Measurements from ENCODE around the gene PSIP1. TPM values are rescaled to one million over a fixed set of nuclear protein-coding genes. Genes with fewer than 3 reads are reported as not detected.
"Not testable (repeated sequence)": the region's sequence is repeated elsewhere in the genome, so short reads cannot be mapped to it uniquely, and the experiment has no call there.

PSIP1 gene
- polyA plus RNA-seq, 1 donor = 69.7 TPM

DNA sequence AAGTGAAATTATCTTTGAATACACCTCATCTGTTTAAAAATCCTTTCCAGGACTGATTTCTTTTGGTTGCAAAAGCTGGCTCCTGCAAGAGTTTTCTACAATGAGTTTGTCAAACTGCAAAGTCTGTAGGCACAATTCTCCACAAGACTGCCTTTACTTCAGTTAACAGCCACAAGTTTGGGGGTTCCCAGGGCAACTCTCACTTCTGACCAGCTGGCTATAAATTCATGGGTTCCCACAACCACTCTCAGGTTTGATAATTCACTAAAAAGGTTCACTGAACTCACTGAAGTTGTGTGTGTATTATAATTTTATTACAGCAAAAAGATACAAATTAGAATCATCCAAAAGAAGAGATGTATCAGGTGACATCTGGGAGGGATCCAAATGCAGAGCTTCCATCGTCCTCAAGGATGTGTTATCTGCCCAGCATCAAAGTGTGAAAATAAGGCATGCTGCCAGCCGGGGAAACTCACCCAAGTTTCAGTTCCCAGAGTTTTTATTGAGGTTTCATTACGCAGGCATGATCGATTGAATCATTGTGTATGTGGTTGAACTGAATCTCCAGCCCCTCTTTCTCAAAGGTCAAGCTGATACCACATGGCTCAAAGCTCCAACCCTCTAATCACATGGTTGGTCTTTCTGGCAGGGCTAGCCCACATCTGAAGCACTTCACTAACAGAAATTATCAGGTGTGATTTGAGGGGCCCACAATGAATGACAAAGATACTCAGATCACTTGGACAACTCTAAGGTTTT, 19.0 kb upstream of the PSIP1 start:
- Histone ChIP-seq H3K27ac (ENCODE audit: low read length) (no peak overlapping the region), H3K36me3 (ENCODE audit: control insufficient read depth, insufficient read depth, low read length) (no peaks in the 10 kb centered on the region), H3K9me3 (ENCODE audit: control insufficient read depth, low read depth, low read length) (no peaks in the 10 kb centered on the region), H3K27me3 (ENCODE audit: control insufficient read depth, insufficient read depth, low read length) (no peaks in the 10 kb centered on the region), H3K4me3 (ENCODE audit: low read length) (no peak overlapping the region), H3K4me1 (ENCODE audit: control insufficient read depth, insufficient read depth, low read length) (no peaks in the 10 kb centered on the region)
- DNase-seq = no peak
- no CpG with 5 or more reads among the region's 4 CpGs for WGBS (ENCODE audit: insufficient coverage, low lambda C conversion rate)

GRCh38 chr9:15527035-15527434, 16.3 kb upstream of the PSIP1 start:
- DNase-seq; H3K27ac ChIP-seq (ENCODE audit: low read length); H3K36me3 ChIP-seq (ENCODE audit: control insufficient read depth, insufficient read depth, low read length); H3K4me1 ChIP-seq (ENCODE audit: control insufficient read depth, insufficient read depth, low read length); H3K9me3 ChIP-seq (ENCODE audit: control insufficient read depth, low read depth, low read length); H3K27me3 ChIP-seq (ENCODE audit: control insufficient read depth, insufficient read depth, low read length); H3K4me3 ChIP-seq (ENCODE audit: low read length): not testable (repeated sequence)
- no CpG with 5 or more reads among the region's 5 CpGs for WGBS (ENCODE audit: insufficient coverage, low lambda C conversion rate)

DNA sequence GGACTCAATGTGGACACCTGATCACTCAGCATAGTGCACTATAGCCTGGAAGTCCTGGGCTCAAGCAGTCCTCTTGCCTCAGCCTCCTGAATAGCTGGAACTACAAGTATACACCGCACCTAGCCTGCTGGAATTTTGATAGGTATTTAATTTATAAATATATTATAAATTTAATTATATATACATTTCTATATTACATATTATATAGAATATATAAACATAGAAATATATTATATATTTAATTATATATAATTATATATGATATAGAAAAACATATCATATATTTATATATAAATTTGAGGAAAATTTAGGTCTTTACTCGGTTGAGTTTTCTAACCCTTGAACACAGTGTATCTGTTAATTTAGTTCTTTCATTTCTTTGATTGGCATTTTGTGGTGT, 15.2 kb upstream of the PSIP1 start:
- Histone ChIP-seq H3K27me3 (ENCODE audit: control insufficient read depth, insufficient read depth, low read length) (no peaks in the 10 kb centered on the region), H3K36me3 (ENCODE audit: control insufficient read depth, insufficient read depth, low read length) (no peaks in the 10 kb centered on the region), H3K4me3 (ENCODE audit: low read length) (no peak overlapping the region), H3K9me3 (ENCODE audit: control insufficient read depth, low read depth, low read length) (no peaks in the 10 kb centered on the region), H3K27ac (ENCODE audit: low read length) (no peak overlapping the region), H3K4me1 (ENCODE audit: control insufficient read depth, insufficient read depth, low read length) (no peaks in the 10 kb centered on the region)
- WGBS (ENCODE audit: insufficient coverage, low lambda C conversion rate) = 43% methylated on average over 1 of the region's 2 CpGs
- no peak for DNase-seq

DNA sequence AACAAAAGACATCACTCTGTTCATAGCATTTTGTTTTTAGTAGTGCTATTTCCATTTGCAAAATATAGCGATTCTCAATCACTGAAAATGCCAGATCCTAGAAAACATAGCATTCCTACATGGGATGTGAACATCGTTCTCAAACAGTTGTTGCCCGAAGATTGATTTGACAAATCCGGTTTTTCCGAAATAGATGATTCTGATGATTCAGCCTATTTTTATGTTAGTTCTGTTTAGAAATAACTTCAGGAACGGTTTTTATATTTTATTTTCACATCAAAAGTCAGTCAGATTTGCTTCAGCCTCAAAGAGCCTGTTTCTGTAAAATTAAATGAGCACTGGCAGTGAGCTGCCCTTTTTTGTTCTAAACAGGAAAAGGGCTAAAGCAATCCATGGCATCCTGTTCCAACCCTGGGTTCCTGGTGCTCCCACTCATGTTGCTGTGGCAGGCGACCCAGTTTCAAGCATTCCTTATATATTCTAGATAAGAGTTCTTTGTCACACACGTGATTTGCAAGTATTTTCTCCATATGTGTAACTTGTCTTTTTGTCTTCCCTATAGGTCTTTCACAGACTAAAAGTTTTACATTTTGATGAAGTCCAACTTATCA, 14.2 kb upstream of the PSIP1 start:
- Histone ChIP-seq H3K27me3 (ENCODE audit: control insufficient read depth, insufficient read depth, low read length) (no peaks in the 10 kb centered on the region), H3K27ac (ENCODE audit: low read length) (no peak overlapping the region), H3K9me3 (ENCODE audit: control insufficient read depth, low read depth, low read length) (no peaks in the 10 kb centered on the region), H3K4me3 (ENCODE audit: low read length) (no peak overlapping the region), H3K4me1 (ENCODE audit: control insufficient read depth, insufficient read depth, low read length) (no peaks in the 10 kb centered on the region), H3K36me3 (ENCODE audit: control insufficient read depth, insufficient read depth, low read length) (no peaks in the 10 kb centered on the region)
- 77% methylated on average over 5 of the region's 8 CpGs for WGBS (ENCODE audit: insufficient coverage, low lambda C conversion rate)
- DNase-seq = no peak

DNA sequence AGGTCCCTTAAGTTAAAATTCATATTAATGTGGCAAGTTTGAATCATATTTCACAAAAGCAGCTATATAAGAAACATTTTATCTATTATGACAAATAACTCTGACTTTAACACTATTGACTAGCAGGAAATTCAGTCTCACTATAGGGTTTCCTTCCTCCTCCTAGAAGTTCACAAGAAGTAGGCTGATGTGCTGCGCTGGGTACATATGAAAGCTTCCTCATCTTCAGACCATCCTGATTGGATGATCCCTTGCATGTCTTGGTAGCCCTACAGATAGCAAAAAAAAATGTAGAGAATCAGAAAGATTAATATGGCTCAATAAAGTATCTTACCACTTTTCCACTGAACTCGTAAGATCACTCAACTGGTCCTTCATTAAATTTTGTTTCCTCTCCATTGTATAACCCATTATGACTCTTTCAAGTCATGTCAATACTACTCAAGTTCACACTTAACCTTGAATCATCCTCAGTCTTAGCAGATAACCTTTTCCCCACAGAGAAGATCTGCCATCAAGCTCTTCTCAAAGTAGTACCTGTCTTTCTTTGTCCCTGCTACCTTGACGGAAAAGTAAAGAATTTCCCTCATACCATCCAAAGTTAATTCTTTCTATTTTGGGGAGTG, 11.5 kb upstream of the PSIP1 start:
- 94% methylated on average over 2 of the region's 3 CpGs for WGBS (ENCODE audit: insufficient coverage, low lambda C conversion rate)
- Histone ChIP-seq H3K9me3 (ENCODE audit: control insufficient read depth, low read depth, low read length) (no peaks in the 10 kb centered on the region), H3K27ac (ENCODE audit: low read length) (no peak overlapping the region), H3K36me3 (ENCODE audit: control insufficient read depth, insufficient read depth, low read length) (no peaks in the 10 kb centered on the region), H3K27me3 (ENCODE audit: control insufficient read depth, insufficient read depth, low read length) (no peaks in the 10 kb centered on the region), H3K4me1 (ENCODE audit: control insufficient read depth, insufficient read depth, low read length) (no peaks in the 10 kb centered on the region), H3K4me3 (ENCODE audit: low read length) (no peak overlapping the region)
- no peak for DNase-seq

DNA sequence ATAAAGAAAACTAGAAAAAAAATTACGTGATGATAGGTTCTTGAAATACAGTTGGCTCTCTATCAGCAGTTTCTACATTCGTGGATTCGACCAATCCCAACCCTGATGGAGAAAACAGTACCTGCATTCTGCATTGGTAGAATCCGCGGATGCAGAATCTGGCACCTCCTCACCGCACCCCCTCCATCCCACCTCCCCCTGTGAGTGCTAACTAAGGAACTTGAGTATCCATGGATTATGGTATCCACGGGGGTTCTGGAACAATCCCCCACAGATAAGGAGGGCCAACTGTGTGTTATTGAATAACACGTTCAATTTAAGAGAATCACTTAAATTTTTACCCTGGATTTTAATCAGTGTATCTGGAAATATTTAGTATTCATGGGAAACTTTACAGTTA, 10.5 kb upstream of the PSIP1 start:
- Histone ChIP-seq H3K36me3 (ENCODE audit: control insufficient read depth, insufficient read depth, low read length) (no peaks in the 10 kb centered on the region), H3K27me3 (ENCODE audit: control insufficient read depth, insufficient read depth, low read length) (no peaks in the 10 kb centered on the region), H3K27ac (ENCODE audit: low read length) (no peak overlapping the region), H3K9me3 (ENCODE audit: control insufficient read depth, low read depth, low read length) (no peaks in the 10 kb centered on the region), H3K4me3 (ENCODE audit: low read length) (no peak overlapping the region), H3K4me1 (ENCODE audit: control insufficient read depth, insufficient read depth, low read length) (no peaks in the 10 kb centered on the region)
- DNase-seq = no peak
- WGBS (ENCODE audit: insufficient coverage, low lambda C conversion rate) = no CpG with 5 or more reads among the region's 8 CpGs

DNA sequence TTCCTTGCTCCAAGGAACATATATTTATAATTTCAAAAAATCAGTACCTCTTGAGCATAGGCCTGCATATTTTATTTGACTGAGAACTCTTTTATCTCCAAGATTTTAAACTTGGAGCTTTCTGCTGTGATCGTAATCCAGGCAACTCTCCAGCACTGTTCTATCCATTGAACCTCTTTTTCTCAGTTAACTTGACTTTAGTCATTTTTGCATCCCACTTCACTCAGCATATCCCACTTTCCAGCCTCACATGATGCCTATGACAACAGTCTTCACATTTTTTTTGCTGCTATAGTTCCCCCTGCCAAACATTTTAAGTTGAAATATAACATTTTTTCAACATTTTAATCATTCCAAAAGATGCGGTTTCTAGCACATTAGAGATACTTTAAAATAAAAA, 9.1 kb upstream of the PSIP1 start:
- Histone ChIP-seq H3K9me3 (ENCODE audit: control insufficient read depth, low read depth, low read length) (no peaks in the 10 kb centered on the region), H3K27me3 (ENCODE audit: control insufficient read depth, insufficient read depth, low read length) (no peaks in the 10 kb centered on the region)

GRCh38 chr9:15513335-15513734, 2.6 kb upstream of the PSIP1 start:
- H3K36me3 ChIP-seq (ENCODE audit: control insufficient read depth, insufficient read depth, low read length) = no peaks in the 10 kb centered on the region
- WGBS (ENCODE audit: insufficient coverage, low lambda C conversion rate) = no CpG with 5 or more reads among the region's 1 CpG
- no peaks in the 10 kb centered on the region for H3K27me3 ChIP-seq (ENCODE audit: control insufficient read depth, insufficient read depth, low read length)
- no peak overlapping the region for H3K27ac ChIP-seq (ENCODE audit: low read length)
- no peak overlapping the region for H3K4me3 ChIP-seq (ENCODE audit: low read length)
- H3K9me3 ChIP-seq (ENCODE audit: control insufficient read depth, low read depth, low read length) = no peaks in the 10 kb centered on the region
- no peak for DNase-seq
- no peaks in the 10 kb centered on the region for H3K4me1 ChIP-seq (ENCODE audit: control insufficient read depth, insufficient read depth, low read length)

More for the DNA sequence above, 9.1 kb upstream of the PSIP1 start:
- DNase-seq = no peak
- Histone ChIP-seq H3K36me3 (ENCODE audit: control insufficient read depth, insufficient read depth, low read length) (no peaks in the 10 kb centered on the region), H3K4me1 (ENCODE audit: control insufficient read depth, insufficient read depth, low read length) (no peaks in the 10 kb centered on the region), H3K27ac (ENCODE audit: low read length) (no peak overlapping the region), H3K4me3 (ENCODE audit: low read length) (no peak overlapping the region)
- 86% methylated on average over 2 of the region's 2 CpGs for WGBS (ENCODE audit: insufficient coverage, low lambda C conversion rate)

DNA sequence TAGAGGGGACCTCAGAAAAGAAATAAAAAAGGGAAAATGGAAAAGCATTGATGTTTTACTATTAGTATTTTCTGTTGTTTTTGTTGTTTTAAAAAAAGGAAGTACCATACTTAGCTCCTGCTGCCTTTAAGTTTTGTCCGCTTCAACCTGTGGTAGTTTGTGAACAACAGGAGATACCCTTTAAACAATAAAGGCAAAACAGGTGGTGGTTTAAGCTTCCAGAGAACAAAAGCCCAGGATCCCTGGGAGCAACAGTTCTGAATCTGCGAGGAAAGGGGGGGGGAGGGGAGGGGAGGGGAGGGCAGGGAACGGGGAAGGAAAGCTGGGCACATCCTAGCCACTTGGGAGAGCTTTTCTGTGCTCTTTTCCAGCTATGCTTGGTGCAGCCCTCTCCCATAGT, 2.1 kb upstream of the PSIP1 start:
- no CpG with 5 or more reads among the region's 3 CpGs for WGBS (ENCODE audit: insufficient coverage, low lambda C conversion rate)
- no peak for DNase-seq
- H3K4me1 ChIP-seq (ENCODE audit: control insufficient read depth, insufficient read depth, low read length) = no peaks in the 10 kb centered on the region
- H3K27ac ChIP-seq (ENCODE audit: low read length) = no peak overlapping the region
- H3K9me3 ChIP-seq (ENCODE audit: control insufficient read depth, low read depth, low read length) = no peaks in the 10 kb centered on the region
- no peaks in the 10 kb centered on the region for H3K27me3 ChIP-seq (ENCODE audit: control insufficient read depth, insufficient read depth, low read length)
- H3K4me3 ChIP-seq (ENCODE audit: low read length) = no peak overlapping the region
- H3K36me3 ChIP-seq (ENCODE audit: control insufficient read depth, insufficient read depth, low read length) = no peaks in the 10 kb centered on the region

DNA sequence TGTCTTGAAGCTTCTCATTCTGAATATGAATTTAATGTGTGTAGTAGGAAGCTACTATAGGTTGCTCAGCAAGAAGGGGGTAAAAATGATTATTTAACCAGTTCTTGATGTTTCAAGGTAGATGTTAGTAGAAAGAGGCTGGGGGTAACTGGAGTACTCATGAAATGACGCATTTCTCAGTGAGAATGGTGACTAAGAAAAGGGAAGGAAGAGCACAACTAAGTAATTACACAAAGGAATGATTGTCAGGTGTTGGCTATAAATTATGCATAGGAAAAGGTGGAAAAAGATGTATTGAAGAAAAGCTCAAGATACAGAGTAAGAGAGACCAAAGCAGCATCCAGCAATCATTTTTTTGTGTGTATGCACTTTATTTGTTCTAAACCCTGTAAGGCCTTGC, 1.4 kb upstream of the PSIP1 start:
- Histone ChIP-seq H3K27ac (ENCODE audit: low read length) (no peak overlapping the region), H3K27me3 (ENCODE audit: control insufficient read depth, insufficient read depth, low read length) (no peaks in the 10 kb centered on the region), H3K4me3 (ENCODE audit: low read length) (no peak overlapping the region), H3K4me1 (ENCODE audit: control insufficient read depth, insufficient read depth, low read length) (no peaks in the 10 kb centered on the region), H3K36me3 (ENCODE audit: control insufficient read depth, insufficient read depth, low read length) (no peaks in the 10 kb centered on the region), H3K9me3 (ENCODE audit: control insufficient read depth, low read depth, low read length) (no peaks in the 10 kb centered on the region)
- WGBS (ENCODE audit: insufficient coverage, low lambda C conversion rate) = 100% methylated on average over 1 of the region's 1 CpG
- DNase-seq = no peak

Data from large intestine (tissue), 3 donors.